Ishikawa (cell line): ENCODE data around the gene GRAMD4.

ENCODE experiments used
- CEBPB ChIP-seq: IDR thresholded peaks from 2 replicates; pipeline ENCODE4 v1.6.1; 2012
- CREB1 ChIP-seq: IDR thresholded peaks from 2 replicates; pipeline ENCODE4 v1.6.1; 2012; ENCODE audit warnings: low read depth
- EGR1 ChIP-seq: IDR thresholded peaks from 2 replicates; pipeline ENCODE4 v1.6.1; 2012
- EP300 ChIP-seq: IDR thresholded peaks from 2 replicates; pipeline ENCODE4 v1.6.1; 2012; ENCODE audit warnings: borderline replicate concordance
- FOXM1 ChIP-seq: IDR thresholded peaks from 2 replicates; pipeline ENCODE4 v1.6.1; 2012; ENCODE audit warnings: low read depth, borderline replicate concordance
- NFIC ChIP-seq: IDR thresholded peaks from 2 replicates; pipeline ENCODE4 v1.6.1; 2012
- RAD21 ChIP-seq: IDR thresholded peaks from 2 replicates; pipeline ENCODE4 v1.6.1; 2012; ENCODE audit warnings: low read depth
- TAF1 ChIP-seq: IDR thresholded peaks from 2 replicates; pipeline ENCODE4 v1.6.1; 2012; ENCODE audit warnings: low read depth, mild to moderate bottlenecking
- TCF12 ChIP-seq: IDR thresholded peaks from 2 replicates; pipeline ENCODE4 v1.6.1; 2012; ENCODE audit warnings: low read depth
- TEAD4 ChIP-seq: IDR thresholded peaks from 2 replicates; pipeline ENCODE4 v1.6.1; 2012
- YY1 ChIP-seq: IDR thresholded peaks from 2 replicates; pipeline ENCODE4 v1.6.1; 2012; ENCODE audit warnings: low read depth
- ZBTB7A ChIP-seq: IDR thresholded peaks from 2 replicates; pipeline ENCODE4 v1.6.1; 2012; ENCODE audit warnings: low read depth
- TF ChIP-seq, protein P1 (sequence below): IDR thresholded peaks from 2 replicates; pipeline ENCODE4 v1.6.1; 2012; ENCODE audit warnings: low read depth, mild to moderate bottlenecking
- TF ChIP-seq, protein P2 (sequence below): IDR thresholded peaks from 2 replicates; pipeline ENCODE4 v1.6.1; 2012
- TF ChIP-seq, protein P3 (sequence below): IDR thresholded peaks from 2 replicates; pipeline ENCODE4 v1.6.1; 2012

Gene GRAMD4

DNA sequence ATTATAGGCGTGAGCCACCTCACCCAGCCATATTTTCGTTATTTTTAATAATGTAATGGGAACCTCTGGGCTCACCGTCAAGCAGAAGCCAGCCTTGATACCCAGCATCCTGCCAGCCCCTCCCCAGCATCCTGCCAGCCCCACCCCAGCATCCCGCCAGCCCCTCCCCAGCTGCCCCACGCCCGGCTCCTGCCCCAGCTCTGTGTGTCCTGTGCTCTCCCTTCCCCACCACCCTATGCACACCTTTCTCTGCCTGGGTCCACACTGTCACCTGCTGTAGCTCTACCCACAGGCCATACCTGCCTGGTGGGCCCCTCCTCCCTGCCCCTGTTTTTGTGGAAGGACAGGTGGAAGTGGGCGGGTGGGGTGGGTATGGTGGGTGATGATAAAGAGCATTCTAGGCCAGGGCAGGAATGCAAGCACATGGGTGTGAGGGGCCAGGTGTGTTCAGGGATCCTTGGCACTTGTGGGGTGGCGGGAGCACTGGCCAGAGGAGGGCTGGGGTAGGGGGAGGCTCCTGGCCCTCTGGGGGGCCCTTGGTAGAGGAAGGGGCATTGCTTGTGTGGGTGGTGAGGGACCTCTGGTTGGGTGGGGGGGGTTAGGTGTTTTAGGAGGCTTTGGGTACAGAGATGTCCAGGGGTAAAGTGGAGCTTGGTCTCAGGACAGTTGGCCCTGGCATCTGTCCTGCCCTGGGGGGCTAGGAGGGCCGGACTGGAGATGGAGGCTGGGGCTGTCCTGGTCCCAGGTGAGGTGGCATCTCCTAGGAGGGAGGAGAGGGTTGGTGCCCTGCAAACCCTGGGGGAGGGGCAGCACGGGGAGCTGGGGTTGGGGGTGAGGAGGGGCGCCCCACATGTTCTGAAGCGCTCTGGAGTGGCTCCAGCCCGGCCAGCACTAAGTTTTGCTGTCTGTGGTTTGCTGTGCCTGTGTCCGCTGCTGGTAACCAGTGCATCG is 25.9 kb upstream of the GRAMD4 start:
- TF ChIP-seq, protein P1, sequence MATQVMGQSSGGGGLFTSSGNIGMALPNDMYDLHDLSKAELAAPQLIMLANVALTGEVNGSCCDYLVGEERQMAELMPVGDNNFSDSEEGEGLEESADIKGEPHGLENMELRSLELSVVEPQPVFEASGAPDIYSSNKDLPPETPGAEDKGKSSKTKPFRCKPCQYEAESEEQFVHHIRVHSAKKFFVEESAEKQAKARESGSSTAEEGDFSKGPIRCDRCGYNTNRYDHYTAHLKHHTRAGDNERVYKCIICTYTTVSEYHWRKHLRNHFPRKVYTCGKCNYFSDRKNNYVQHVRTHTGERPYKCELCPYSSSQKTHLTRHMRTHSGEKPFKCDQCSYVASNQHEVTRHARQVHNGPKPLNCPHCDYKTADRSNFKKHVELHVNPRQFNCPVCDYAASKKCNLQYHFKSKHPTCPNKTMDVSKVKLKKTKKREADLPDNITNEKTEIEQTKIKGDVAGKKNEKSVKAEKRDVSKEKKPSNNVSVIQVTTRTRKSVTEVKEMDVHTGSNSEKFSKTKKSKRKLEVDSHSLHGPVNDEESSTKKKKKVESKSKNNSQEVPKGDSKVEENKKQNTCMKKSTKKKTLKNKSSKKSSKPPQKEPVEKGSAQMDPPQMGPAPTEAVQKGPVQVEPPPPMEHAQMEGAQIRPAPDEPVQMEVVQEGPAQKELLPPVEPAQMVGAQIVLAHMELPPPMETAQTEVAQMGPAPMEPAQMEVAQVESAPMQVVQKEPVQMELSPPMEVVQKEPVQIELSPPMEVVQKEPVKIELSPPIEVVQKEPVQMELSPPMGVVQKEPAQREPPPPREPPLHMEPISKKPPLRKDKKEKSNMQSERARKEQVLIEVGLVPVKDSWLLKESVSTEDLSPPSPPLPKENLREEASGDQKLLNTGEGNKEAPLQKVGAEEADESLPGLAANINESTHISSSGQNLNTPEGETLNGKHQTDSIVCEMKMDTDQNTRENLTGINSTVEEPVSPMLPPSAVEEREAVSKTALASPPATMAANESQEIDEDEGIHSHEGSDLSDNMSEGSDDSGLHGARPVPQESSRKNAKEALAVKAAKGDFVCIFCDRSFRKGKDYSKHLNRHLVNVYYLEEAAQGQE, result no peak
- no peak for TF ChIP-seq TEAD4
- TF ChIP-seq ZBTB7A, result no peak
- no peak for TF ChIP-seq EGR1

DNA sequence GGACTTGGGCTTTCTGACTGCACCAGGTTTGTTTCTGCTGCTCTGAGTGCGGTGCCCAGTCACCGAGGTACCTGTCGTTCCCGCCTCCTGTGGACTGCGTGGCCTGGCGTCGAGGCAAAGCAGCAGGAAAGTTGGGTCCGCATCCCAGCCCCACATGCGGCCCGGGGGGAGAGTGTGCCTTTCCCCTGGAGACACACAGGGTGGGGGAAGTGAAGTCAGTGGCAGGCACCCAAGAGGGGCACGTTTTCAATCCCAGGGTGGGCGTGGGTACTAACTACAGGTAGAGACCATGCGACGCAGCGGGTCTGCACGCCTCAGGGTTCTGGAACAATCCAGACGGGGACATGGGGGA is 25.3 kb upstream of the GRAMD4 start:
- TF ChIP-seq TAF1 (no peak), CREB1 (no peak), ZBTB7A (no peak), TCF12 (no peak), TEAD4 (no peak), CEBPB (no peak), EP300 (no peak), YY1 (no peak), NFIC (no peak), RAD21 (no peak), FOXM1 (no peak), EGR1 (no peak)
- TF ChIP-seq, protein P2, sequence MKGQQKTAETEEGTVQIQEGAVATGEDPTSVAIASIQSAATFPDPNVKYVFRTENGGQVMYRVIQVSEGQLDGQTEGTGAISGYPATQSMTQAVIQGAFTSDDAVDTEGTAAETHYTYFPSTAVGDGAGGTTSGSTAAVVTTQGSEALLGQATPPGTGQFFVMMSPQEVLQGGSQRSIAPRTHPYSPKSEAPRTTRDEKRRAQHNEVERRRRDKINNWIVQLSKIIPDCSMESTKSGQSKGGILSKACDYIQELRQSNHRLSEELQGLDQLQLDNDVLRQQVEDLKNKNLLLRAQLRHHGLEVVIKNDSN, result no peak
- TF ChIP-seq, protein P3, sequence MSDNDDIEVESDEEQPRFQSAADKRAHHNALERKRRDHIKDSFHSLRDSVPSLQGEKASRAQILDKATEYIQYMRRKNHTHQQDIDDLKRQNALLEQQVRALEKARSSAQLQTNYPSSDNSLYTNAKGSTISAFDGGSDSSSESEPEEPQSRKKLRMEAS, result no peak
- TF ChIP-seq, protein P1, result no peak

DNA sequence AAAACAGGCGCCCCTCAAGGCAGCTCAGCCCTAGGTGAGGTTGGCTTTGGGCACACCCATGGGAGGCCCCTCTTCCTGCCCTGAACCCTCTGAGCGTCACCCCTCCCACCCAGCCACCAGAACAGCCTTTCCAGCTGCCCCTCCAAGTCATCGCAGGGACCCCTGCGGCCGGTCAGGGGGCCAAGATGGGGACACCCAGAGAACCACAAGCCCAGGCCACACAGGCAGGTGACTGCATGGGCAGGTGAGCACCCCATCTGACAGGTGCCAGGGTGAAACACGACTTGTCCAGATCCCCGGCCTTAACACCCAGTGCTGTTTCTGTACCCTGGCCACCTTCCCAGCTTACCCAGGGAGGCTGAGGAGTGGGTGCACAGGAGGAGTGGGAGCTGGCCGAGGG is 24.6 kb upstream of the GRAMD4 start:
- TF ChIP-seq EP300 (no peak), NFIC (no peak), CEBPB (no peak), YY1 (no peak), FOXM1 (no peak), TCF12 (no peak), TEAD4 (no peak), ZBTB7A (no peak), EGR1 (no peak), CREB1 (no peak), RAD21 (no peak), TAF1 (no peak)
- TF ChIP-seq, protein P2, result no peak
- TF ChIP-seq, protein P3, result no peak
- TF ChIP-seq, protein P1, result no peak

DNA sequence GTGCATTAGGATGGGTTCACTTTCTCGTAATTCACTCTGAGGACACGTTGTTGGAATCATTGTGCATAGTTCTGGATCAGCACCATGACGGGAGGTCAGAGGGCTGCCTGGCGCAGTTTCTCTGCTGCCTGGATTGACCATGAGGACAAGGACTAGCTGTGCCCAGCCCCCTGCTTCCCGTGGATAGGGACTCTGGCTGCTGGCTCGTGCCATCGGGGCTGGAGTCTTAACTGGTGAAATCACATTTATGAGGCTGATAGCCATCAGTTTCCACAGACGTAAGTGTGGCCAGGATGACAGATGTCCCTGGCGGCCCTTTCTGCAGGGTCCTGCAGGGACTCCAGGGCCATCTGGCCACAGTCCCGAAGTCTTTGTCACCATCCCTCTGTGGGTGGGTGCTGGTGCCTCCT is 24.1 kb upstream of the GRAMD4 start:
- TF ChIP-seq CREB1, result no peak
- 0 out of 2 replicates have a peak, but pooled peaks have one; percentile 23 for TF ChIP-seq NFIC

DNA sequence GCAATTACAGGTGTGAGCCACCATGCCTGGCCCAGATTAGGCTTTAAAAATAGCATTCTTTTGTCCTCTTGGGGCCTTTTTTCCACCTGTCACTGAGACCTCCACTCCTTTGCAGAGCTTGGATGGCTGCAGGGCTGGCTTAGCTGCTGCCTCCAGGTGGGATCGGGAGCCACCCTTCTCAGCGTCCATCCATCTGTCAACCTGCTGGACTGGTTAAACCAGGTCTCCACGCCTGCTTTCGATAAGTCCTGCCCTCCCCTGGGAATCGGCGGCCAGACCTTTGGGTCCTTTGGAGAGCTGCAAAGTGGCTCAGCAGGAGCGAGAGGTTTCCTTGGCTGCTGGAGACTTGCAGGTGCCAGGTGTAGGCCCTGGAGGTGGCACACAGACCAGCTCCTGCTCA is 23.4 kb upstream of the GRAMD4 start:
- TF ChIP-seq, protein P3, result peak; percentile 79
- TF ChIP-seq EP300 (peak; percentile 72; the same call in 1 of the 2 replicates), YY1 (peak; percentile 62; the same call in 1 of the 2 replicates), NFIC (peak; percentile 74), CEBPB (peak; percentile 23; the same call in 1 of the 2 replicates), TAF1 (no peak), TCF12 (peak; percentile 93), CREB1 (no peak), RAD21 (peak; percentile 58)
